ENCODE data around the gene EMC9. TPM values are rescaled to one million over a fixed set of nuclear protein-coding genes. Genes with fewer than 3 reads are reported as not detected.

The EMC9 gene
- total RNA-seq, 1 donor from 2014 or later: 3.4 TPM

GRCh38 chr14:24117179-24117578, 24.2 kb downstream of the EMC9 start:
- intact Hi-C loops (cut with DNase I): loop anchor here (10.0 kb wide), 2 partner anchors 248 to 642 kb away; partner anchors contain the start of gene NFATC4
- Histone ChIP-seq H3K36me3 (peaks cover 51 to 52% of the 10 kb centered on the region in 2 donors), H3K27me3 (no peaks in the 10 kb centered on the region), H3K4me1 (peaks cover 9 to 16% of the 10 kb centered on the region in 2 donors), H3K4me3 (no peak overlapping the region), H3K9me3 (no peaks in the 10 kb centered on the region), H3K27ac (no peak overlapping the region)
- no peak for DNase-seq (ENCODE audit: low spot score in 2 of 2)
- TF ChIP-seq CTCF (IDR thresholded peaks at IDR 0.05): no peak

- Histone ChIP-seq H3K4me3 (peak overlapping the region; percentile 78 to 79), H3K9me3 (no peaks in the 10 kb centered on the region), H3K36me3 (peaks cover 42 to 43% of the 10 kb centered on the region in 2 donors), H3K4me1 (peaks cover 9 to 16% of the 10 kb centered on the region in 2 donors), H3K27me3 (no peaks in the 10 kb centered on the region), H3K27ac (no peak overlapping the region)
- DNase-seq (ENCODE audit: low spot score in 2 of 2): no peak
- intact Hi-C loops (cut with DNase I): loop anchor here (10.0 kb wide), 2 partner anchors 249 to 641 kb away; partner anchors contain the start of gene NFATC4
- TF ChIP-seq CTCF (IDR thresholded peaks at IDR 0.05): no peak
Measured at GRCh38 chr14:24116128-24116814, 25.1 kb downstream of the EMC9 start.

GRCh38 chr14:24115422-24116127, 25.8 kb downstream of the EMC9 start:
- intact Hi-C loops (cut with DNase I): loop anchor here (1.0 to 10.0 kb wide), 8 partner anchors 21 to 641 kb away; partner anchors contain the start of genes EMC9, IPO4, NFATC4 and PSME1
- Histone ChIP-seq H3K36me3 (peaks cover 35 to 36% of the 10 kb centered on the region in 2 donors), H3K9me3 (no peaks in the 10 kb centered on the region), H3K27me3 (no peaks in the 10 kb centered on the region), H3K27ac (peak overlapping the region; percentile 98 to 100), H3K4me3 (peak overlapping the region; percentile 78 to 79), H3K4me1 (peaks cover 9 to 16% of the 10 kb centered on the region in 2 donors)
- no peak for TF ChIP-seq CTCF (IDR thresholded peaks at IDR 0.05)
- no peak for DNase-seq (ENCODE audit: low spot score in 2 of 2)

GRCh38 chr14:24114532-24115421, 26.6 kb downstream of the EMC9 start, which contains the start of the genes DCAF11 and NRL:
TSS of gene DCAF11 (plus strand) at chr14:24114777. CDS start at chr14:24115595, 818 bp downstream.
TSS of gene NRL (minus strand) at chr14:24114949. CDS start at chr14:24082848, 32,101 bp downstream.
- H3K4me3 ChIP-seq: peak within 1 kb of the TSS; percentile 78 to 79
- intact Hi-C loops (cut with DNase I): loop anchor here (1.0 to 10.0 kb wide), 11 partner anchors 20 to 793 kb away; partner anchors contain the start of genes EMC9, IPO4, IRF9 and NFATC4
- H3K27me3 ChIP-seq: no peaks in the 10 kb centered on the region
- peak; percentile 97 to 99 for DNase-seq (ENCODE audit: low spot score in 2 of 2)
- H3K9me3 ChIP-seq: no peaks in the 10 kb centered on the region
- H3K27ac ChIP-seq: peak within 1 kb of the TSS; percentile 98 to 100
- no peak for TF ChIP-seq CTCF (IDR thresholded peaks at IDR 0.05)
- peaks cover 27 to 29% of the 10 kb centered on the region in 2 donors for H3K36me3 ChIP-seq
- peaks cover 9 to 16% of the 10 kb centered on the region in 2 donors for H3K4me1 ChIP-seq

Measured in ascending aorta (tissue), 2 donors.